Ishikawa (cell line): ENCODE measurements around the gene SCN8A.

Experiments
- CEBPB ChIP-seq: IDR thresholded peaks from 2 replicates; pipeline ENCODE4 v1.6.1; 2012
- CREB1 ChIP-seq: IDR thresholded peaks from 2 replicates; pipeline ENCODE4 v1.6.1; 2012; ENCODE audit warnings: low read depth
- EGR1 ChIP-seq: IDR thresholded peaks from 2 replicates; pipeline ENCODE4 v1.6.1; 2012
- EP300 ChIP-seq: IDR thresholded peaks from 2 replicates; pipeline ENCODE4 v1.6.1; 2012; ENCODE audit warnings: borderline replicate concordance
- FOXM1 ChIP-seq: IDR thresholded peaks from 2 replicates; pipeline ENCODE4 v1.6.1; 2012; ENCODE audit warnings: low read depth, borderline replicate concordance
- MAX ChIP-seq: IDR thresholded peaks from 2 replicates; pipeline ENCODE4 v1.6.1; 2012
- NFIC ChIP-seq: IDR thresholded peaks from 2 replicates; pipeline ENCODE4 v1.6.1; 2012
- RAD21 ChIP-seq: IDR thresholded peaks from 2 replicates; pipeline ENCODE4 v1.6.1; 2012; ENCODE audit warnings: low read depth
- REST ChIP-seq: IDR thresholded peaks from 2 replicates; pipeline ENCODE4 v1.6.1; 2012; ENCODE audit warnings: low read depth, mild to moderate bottlenecking
- TAF1 ChIP-seq: IDR thresholded peaks from 2 replicates; pipeline ENCODE4 v1.6.1; 2012; ENCODE audit warnings: low read depth, mild to moderate bottlenecking
- TCF12 ChIP-seq: IDR thresholded peaks from 2 replicates; pipeline ENCODE4 v1.6.1; 2012; ENCODE audit warnings: low read depth
- TEAD4 ChIP-seq: IDR thresholded peaks from 2 replicates; pipeline ENCODE4 v1.6.1; 2012
- USF1 ChIP-seq: IDR thresholded peaks from 2 replicates; pipeline ENCODE4 v1.6.1; 2012
- YY1 ChIP-seq: IDR thresholded peaks from 2 replicates; pipeline ENCODE4 v1.6.1; 2012; ENCODE audit warnings: low read depth
- ZBTB7A ChIP-seq: IDR thresholded peaks from 2 replicates; pipeline ENCODE4 v1.6.1; 2012; ENCODE audit warnings: low read depth

The SCN8A gene

GRCh38 chr12:51829011-51829481, 238.0 kb downstream of the SCN8A start:
- TF ChIP-seq EGR1 (no peak), REST (no peak)

GRCh38 chr12:51829641-51830040, 238.6 kb downstream of the SCN8A start:
- no peak for TF ChIP-seq YY1
- TF ChIP-seq ZBTB7A: no peak
- no peak for TF ChIP-seq FOXM1
- no peak for TF ChIP-seq TAF1
- TF ChIP-seq CEBPB: no peak
- TF ChIP-seq EP300: no peak
- no peak for TF ChIP-seq USF1
- no peak for TF ChIP-seq NFIC
- no peak for TF ChIP-seq REST
- TF ChIP-seq TEAD4: no peak
- no peak for TF ChIP-seq EGR1
- TF ChIP-seq MAX: no peak
- no peak for TF ChIP-seq RAD21
- no peak for TF ChIP-seq TCF12
- no peak for TF ChIP-seq CREB1

GRCh38 chr12:51832354-51833107, 241.5 kb downstream of the SCN8A start:
- TF ChIP-seq ZBTB7A: no peak
- no peak for TF ChIP-seq TEAD4
- no peak for TF ChIP-seq FOXM1
- TF ChIP-seq TAF1: no peak
- TF ChIP-seq YY1: no peak
- TF ChIP-seq REST: no peak
- TF ChIP-seq CREB1: no peak
- TF ChIP-seq USF1: no peak
- no peak for TF ChIP-seq EGR1
- TF ChIP-seq RAD21: no peak
- no peak for TF ChIP-seq MAX
- no peak for TF ChIP-seq NFIC

GRCh38 chr12:51833448-51834227, 242.6 kb downstream of the SCN8A start:
- peak; percentile 51; the same call in 1 of the 2 replicates for TF ChIP-seq REST
- no peak for TF ChIP-seq FOXM1
